Measurements from ENCODE around the gene CDH4. TPM values are rescaled to one million over a fixed set of nuclear protein-coding genes. Genes with fewer than 3 reads are reported as not detected.
"Not testable (repeated sequence)": the region's sequence is repeated elsewhere in the genome, so short reads cannot be mapped to it uniquely, and the experiment has no call there.

The CDH4 gene
- total RNA-seq, 1 experiment from 2014 or later, result 3.8 TPM

DNA sequence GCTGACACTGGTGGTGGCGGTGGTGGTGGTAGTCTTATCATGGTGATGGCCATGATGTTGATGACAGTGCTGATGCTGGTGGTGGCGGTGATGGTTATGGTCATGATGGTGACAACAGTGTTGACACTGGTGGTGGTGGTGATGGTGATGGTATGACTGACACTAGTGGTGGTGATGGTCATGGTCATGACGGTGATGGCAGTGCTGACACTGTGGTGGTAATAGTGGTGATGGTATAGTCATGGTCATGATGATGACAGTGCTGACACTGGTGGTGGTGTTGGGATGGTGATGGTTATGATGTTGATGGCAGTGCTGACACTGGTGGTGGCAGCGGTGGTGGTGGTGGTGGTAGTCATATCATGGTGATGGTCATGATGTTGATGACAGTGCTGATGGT, 205.7 kb downstream of the CDH4 start:
- no peak for DNase-seq (ENCODE audit: low read depth)

DNA sequence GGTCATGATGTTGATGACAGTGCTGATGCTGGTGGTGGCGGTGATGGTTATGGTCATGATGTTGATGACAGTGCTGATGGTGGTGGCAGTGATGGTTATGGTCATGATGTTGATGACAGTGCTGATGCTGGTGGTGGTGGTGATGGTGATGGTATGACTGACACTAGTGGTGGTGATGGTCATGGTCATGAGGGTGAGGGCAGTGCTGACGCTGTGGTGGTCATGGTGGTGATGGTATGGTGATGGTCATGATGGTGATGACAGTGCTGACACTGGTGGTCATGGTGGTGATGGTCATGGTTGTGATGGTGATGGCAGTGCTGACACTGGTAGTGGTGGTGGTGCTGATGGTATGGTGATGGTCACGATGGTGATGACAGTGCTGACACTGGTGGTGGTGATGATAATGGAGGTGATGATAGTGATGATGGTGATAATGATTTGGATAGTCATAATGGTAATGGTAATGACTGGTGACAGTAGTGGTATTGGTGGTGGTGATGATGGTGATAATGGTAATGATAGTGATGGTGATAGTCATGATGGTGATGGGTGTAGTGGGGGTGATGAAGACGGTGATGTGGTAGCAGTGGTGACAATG, 206.2 kb downstream of the CDH4 start:
- no peak for DNase-seq (ENCODE audit: low read depth)

DNA sequence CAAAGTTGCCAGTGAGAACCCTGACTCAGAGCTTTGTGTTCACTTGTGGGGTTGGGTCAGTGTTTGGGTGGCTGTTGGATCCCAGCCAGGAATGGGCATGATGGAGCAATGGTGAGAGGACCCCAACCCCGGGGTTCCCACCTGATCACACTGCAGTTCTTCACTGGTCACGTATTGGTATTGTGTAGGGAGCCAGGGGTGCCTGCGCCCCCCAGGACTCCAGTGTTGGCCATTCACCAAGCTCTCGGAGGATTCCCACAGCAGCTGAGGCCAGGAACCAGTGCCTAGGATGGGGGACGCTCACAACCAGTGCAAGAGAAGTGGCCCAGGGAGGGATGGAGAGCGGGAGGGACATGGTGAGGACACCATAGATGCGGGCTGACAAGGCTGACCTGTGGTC, 207.2 kb downstream of the CDH4 start:
- no peak for DNase-seq (ENCODE audit: low read depth)

DNA sequence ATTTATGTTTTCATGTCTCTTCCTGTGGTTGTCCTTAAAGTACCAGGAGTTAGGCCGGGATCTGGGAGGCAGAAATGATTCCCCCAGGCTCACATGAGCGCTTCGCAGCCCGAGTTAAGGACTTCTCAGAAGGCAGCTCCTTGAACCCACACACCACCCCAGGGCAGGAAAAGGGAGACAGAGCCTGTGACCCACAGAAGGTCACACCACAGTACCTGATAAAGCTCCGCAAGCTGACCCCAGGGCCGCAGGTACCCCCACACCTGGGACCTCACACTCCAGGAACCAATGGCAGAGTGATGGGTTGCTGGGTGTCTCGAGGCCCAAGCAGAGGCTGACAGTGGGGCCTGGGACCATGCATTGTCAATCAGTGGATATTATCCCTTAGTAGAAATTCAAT, 207.6 kb downstream of the CDH4 start:
- DNase-seq (ENCODE audit: low read depth), result no peak

DNA sequence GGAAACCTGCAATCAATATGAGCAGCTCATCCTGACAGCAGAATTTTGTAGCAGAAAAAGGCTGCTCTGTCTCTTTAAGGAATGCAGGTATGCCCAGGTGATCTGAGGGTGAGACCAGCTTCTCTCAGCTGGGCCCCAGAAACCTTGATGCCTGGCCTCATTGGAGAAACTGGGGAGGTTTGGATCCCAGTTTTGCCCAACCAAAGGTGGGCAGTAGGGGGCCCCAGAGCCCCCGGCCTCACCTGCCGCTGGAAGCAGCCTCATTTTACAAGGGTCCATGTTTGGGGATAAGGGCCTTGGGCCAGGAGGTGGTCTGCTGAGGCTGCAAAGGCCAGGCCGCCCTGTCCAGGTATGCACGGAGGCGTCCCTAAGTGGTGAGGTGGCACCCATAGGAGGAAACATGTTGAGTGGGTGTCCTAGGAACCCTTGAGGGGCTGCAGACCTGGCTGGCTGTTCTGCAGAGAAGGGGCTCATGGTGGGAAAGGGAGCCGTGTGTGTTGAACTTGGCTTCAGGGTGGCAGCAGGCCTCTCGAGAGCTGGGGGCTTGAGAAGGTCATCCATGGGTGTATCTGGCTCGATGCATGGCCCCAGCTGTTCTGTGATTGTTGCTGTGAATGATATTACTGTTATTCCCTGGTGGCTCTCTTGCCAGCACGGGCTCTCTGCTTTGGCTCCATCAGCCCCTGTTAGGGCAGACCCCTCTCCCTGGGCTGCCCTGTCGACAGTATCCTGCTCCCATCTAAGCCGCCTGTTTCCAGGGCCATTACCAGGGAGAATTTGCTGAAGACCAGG, 208.4 kb downstream of the CDH4 start:
- DNase-seq (ENCODE audit: low read depth), result no peak

DNA sequence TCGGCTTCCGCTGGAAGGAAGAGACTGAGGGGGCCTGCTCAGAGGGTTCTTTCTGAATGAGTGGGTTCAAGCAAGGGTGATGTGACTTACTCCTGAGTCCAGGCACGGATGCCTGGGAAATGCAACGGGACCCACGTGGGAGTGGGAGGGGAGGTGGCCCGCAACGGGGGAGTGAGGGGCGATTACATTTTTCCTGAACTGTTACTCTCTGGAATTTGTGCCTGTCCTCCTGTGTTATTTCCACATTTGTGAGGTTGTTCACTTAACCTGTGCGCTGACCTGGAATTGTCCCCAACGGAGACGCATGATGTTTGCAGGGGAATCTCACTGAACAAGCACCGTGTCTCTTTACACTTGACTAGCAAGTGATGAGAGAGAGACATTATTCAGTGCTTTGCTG, 209.4 kb downstream of the CDH4 start:
- DNase-seq (ENCODE audit: low read depth), result no peak

DNA sequence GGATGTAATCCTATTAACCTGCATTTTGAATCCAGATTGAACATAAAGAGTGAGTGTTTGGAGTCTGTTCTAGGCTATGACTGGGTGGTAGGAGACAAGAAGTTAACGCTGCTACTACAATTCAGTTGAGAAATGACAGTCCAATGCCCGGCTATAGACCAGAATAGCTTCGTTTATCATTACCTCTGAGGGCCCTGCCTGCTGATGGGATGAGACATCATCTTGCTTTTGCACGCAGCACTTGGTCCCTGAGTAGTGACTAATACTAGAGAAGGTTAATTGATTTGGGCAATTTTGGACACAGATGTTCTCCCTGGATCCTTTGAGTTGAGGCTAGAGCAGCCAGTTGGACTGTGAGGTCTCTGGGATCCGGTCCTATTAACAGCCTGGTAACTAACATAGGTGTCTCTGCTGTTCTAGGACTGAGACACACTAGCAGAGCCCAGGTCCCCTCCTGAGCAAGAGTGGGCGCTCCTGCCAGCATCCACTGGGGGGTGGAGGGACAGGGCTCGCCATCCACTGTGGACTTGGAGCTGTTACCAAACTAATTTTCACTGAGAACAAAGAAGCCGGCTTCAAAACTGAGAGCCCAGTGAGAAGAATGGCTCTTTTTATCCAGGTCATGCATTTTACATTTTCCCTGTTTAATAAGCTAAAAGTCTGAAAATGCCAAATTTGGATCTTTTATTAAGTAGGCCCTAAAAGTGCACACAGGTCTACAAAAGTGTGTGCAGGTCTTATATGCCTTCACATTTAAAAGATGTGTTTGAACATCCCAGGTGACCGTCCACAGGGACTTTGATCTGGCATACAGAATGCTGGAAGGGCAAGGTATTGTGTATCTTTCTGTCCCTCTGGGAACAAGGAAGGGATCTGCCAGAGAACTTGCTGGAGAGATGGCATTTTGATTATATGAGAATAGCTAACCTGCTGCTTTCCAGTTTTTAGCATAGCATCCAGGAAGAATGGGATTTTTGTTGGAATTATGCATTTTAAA, 212.5 kb downstream of the CDH4 start:
- no peak for DNase-seq (ENCODE audit: low read depth)

DNA sequence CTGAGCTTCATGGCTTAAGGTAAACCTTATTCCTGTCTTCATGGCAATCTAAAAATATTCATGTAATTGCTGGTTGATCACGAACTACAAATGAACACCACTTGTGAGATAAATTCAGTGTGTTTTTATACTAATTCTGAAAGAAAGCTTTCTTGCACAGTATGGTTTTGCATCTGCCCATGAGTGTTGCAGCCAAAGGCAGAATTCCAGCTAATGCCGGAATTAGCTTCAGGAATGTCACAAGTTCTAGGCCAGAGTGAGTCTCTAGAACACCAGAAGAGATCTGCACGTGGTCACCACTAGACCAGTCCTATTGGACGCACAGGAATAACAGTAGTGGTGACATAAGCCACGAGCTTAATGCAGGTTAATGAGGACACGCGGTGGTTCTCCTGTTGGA, 223.7 kb downstream of the CDH4 start:
- no peak for DNase-seq (ENCODE audit: low read depth)

DNA sequence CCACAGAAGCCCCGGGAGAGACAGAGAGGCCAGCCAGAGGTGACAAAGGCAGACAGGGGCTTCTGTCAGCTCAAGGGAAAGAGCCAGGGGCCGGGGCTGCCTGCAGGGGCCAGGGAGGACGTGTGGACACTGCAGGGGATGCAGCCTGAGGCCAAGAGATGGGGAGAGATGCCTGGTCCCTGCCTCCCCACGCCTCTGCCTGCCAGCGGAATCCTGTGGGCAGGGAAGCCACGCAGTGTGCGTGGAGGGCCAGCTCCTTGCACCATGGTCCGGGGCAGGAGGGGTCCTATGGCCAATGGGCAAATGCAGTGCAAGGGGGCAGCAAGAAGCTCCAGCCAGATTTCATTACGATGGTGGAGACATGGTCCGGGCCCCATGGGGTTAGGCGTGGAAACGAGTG, 224.9 kb downstream of the CDH4 start:
- DNase-seq (ENCODE audit: low read depth), result no peak

DNA sequence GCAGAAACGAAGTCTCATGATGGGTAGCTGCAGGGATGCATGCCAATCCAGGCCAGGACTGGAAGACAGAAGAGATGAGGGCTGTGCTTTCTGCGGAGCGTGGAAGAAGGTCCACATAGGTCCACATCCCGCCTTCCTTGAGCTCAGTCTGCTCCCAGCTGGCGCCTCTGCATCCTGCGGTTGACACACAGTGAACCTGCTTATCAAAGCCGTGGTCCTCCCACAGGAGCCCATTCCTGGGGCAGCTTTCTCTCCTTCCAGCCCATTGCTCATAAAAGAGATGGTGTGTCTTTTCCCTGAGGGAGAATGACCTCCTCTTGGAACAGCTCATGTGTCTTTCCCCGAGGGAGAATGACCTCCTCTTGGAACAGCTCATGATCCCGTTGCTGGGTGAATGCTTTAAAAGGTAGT, 225.4 kb downstream of the CDH4 start:
- DNase-seq (ENCODE audit: low read depth), result peak; percentile 55

DNA sequence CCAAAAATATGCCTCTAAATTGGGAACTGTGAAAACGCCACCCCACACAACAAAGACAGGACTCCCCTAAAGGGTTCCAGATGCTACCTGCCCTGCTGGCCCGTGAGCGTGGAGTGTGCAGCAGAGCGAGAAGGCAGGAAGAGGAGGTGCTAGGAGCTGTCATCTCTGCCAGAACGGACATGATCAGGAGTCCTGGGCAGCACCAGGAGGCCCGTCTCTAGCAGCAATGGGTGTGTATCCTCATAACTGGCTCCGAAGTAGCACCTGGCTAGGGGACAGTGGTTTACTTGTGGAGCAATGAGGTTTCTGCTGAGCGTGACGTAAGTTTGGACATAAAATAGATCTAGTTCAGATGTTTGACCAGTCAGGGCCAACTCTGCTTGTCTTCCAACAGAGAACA, 226.0 kb downstream of the CDH4 start:
- peak; percentile 21 for DNase-seq (ENCODE audit: low read depth)

DNA sequence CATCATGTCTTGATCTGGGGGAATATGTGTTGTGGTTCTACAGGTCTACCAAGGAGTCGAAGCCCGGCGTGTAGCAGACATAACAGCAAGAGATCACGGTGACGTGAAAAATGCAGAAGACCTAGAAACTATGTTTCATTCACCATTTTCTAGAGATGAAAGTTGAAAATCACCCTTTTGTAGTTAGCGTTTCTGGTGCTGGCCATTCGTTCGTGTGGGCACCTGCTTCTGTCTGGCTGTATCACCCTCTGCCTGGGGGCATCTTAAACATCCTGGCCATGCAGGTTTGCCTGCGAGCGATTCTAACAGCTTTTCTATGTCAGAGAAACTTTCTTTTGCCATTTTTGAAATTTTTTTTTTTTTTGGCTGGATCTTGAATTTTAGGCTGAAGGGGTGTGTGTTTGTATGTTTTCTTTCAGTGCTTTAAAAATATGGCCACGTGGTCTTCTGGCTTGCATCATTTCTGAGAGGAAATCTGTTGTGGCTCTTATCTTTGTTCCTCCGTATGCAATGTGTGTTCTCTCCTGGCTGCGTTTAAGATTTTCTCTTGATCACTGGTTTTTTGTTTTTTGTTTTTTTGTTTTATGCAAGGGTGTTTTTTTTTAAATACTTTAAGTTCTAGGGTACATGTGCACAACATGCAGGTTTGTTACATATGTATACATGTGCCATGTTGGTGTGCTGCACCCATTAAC, 226.7 kb downstream of the CDH4 start:
- DNase-seq (ENCODE audit: low read depth), result no peak

DNA sequence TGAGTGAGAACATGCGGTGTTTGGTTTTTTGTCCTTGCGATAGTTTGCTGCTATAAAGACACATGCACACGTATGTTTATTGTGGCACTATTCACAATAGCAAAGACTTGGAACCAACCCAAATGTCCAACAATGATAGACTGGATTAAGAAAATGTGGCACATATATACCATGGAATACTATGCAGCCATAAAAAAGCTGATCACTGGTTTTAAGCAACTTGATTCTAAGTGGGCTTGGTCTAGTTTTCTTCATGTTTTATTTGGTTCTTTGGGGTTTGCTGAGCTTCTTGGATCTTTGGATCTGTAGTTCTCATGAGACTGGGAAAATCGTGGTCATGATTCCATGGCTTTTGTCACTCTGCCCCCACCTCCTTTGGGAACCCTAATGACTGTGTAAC, 227.4 kb downstream of the CDH4 start:
- not testable (repeated sequence) for DNase-seq (ENCODE audit: low read depth)

DNA sequence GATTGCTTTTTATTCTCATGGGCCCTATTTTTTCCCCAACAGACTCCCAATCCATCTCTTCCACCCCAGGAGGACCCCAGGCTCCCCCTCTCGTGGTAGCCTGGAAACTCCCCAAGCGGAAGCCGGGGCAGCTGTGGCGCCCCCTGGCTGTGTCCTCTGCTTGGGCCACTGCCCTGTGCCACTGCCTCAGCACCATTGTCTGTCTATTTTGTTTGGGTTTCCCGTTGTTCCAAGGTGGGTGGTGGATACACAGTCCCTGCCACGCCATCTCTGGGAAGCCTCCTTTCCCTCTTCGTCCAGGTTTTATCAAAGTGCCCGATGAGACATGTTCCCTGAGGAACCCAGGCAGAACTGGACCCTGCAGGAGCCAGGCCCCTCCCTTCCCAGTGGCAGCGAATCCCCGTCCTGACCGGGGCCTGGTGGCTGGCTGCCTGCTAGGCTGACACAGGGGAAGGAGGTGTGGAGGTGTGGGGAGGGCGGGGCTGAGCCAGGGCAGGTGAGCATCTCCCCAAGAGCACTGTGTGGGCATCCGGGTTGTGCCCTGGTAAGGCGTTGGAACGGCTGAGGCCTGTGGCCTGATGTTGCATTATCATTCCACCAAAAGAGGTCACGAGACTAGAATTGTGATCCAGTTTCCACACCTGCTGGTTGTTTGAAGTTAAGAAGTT, 228.2 kb downstream of the CDH4 start:
- no peak for DNase-seq (ENCODE audit: low read depth)

DNA sequence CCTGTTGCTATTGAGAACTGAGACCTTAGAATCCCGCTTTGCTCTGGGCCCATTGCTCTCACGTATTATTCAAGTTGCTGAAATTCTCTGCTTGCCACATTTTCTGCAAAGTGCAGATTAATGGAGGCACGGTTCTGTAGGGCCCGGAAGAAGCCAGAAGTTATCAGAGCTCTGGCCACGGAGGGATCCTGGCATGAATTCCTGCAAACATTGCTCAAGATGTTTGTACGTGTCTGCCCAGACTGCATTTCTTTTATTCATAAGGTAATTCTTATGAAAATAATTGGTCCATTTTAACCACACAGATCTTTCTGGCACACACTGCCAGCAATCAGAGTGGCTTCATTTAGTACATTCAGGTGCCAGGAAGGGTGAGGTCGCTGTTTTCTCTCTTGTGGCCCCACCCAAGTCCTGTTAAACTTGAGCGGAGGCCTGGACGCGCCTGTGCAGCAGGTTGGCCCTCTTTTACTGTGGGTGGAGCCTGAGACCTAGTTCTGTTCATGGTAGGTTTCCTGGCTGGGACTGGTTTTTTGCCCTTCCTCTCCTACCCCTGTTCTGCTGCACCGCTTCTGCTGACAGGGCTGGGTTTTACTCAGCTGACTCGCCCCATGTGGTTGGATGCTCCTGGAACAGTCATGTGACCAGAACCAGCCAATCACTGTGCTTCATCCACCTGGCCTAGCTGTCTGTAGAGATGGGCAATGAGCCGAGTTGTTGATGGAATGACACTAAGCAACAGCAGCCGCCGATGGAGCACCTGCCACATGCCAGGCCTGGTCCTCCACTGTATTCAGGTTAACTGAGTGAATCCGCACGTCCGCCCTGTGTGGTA, 230.2 kb downstream of the CDH4 start:
- DNase-seq (ENCODE audit: low read depth), result peak; percentile 30

DNA sequence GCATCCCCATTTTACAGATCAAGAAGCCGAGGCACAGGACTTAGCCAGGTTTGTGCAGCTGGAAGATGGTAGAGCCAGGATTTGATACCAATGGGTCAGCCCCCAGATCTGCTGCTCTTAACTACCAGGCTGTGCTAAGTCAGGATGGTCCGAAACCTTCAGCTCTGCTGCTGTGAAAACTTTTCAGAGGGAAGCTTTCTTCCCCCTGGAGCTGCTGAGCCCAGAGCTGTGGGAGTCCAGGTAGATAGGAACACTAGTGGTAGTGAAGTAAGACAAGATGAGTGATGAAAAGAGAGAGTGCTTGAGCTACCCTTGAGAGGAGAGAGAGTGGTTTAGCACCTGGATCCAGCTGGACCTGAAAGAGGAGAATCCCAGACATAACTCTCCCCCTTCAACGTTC, 230.8 kb downstream of the CDH4 start:
- no peak for DNase-seq (ENCODE audit: low read depth)

DNA sequence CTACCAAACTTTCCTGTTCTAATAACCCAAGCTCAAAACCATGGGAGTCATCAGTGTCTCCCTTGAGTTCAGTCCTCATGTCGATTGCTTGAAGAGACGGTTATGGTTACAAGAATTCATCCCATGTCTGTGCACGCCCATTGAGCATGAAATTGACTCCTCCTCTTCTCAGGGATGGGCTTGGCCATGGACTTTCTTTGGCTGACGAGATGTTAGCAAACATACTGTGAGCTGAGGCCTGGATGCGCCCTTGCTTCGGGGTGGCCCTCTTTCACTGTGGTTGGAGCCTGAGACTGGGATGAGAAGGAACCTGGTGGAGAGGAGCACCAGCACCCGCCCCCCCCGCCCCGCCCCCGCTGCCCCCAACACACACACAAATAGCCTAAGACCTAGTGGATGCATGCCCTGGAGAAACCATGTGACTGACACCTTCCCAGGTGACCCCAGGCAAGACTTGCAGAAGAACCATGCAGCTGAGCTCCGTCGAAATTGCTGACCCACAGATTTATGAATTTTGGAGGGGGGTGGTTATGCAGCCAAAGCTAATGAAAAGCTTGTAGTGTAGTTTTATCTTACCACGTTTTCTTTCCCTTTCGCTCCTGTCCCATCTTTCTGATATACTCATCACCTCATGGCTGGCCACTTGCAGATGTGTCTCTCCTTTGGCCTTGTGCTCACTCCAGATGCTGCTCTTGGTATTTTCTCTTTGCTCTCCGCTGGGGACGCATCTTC, 231.4 kb downstream of the CDH4 start:
- no peak for DNase-seq (ENCODE audit: low read depth)

DNA sequence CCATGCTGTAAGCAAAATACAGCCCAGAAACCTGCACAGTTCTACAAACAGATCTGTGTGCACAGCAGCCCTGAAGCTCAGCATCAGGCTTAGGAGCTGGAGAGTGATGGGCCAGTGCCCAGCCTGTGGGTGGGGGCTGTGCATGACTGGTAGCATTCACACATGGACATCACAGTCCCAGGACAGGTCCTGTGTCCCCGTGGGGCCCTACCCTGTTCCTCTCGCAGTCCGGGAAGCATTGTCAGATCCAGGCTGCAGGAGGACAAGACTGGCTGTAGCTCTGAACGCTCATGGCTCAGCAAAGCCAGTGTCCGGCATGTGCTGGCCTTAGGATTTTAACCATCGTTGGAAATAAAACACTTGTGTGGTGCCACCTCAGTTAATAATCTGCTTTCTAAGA, 234.1 kb downstream of the CDH4 start:
- DNase-seq (ENCODE audit: low read depth), result no peak

DNA sequence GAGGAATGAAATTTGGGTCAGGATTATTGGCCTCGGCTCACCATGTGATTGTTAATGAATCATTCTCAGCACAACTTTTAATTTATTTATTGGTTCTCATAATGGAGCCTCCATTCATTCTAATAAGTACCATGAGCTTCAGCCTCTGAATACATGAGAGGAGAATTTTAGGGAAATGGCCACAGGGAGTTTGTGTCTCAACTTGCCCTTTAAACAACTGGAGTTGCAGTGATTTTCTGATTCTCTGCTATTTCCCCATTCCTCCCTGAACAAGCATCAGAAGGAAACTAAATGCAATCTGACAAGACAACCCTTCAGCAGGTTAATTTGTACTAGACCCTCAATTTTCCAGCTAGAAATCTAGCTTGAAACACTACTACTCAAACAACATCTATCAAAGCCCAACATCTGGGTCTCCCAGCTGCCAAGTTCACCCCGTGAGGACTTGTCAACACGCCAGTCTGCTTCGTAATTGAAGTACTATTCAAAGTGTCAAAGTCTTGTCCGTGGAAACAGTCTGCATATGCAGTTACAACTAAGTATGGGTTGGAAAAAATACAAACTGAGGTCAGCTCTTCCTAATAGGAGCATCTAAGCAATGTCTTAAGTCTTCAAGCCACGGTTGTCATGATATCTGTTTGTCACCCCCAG, 235.4 kb downstream of the CDH4 start:
- no peak for DNase-seq (ENCODE audit: low read depth)

Measured in Daoy (cell line).